Stimulated activated naive CD8-positive, alpha-beta T cell treated with anti-CD3 and anti-CD28 coated beads, Interleukin-15, Interleukin-2, amounts not matched to agents 100 ng/mL and 50 ng/mL, for 24 hours (primary cell): Measurements from ENCODE around the gene TASP1.
"Not testable (repeated sequence)": the region's sequence is repeated elsewhere in the genome, so short reads cannot be mapped to it uniquely, and the experiment has no call there.

ENCODE experiments used
- H3K27ac Mint-ChIP-seq: one replicate; pipeline ENCODE4 v1.8.0; 2021; ENCODE audit warnings: mild to moderate bottlenecking, mixed read lengths
- H3K27me3 Mint-ChIP-seq: one replicate; pipeline ENCODE4 v1.8.0; 2021; ENCODE audit warnings: mixed read lengths
- H3K36me3 Mint-ChIP-seq: one replicate; pipeline ENCODE4 v1.8.0; 2021; ENCODE audit warnings: low read depth, mixed read lengths
- H3K4me1 Mint-ChIP-seq: one replicate; pipeline ENCODE4 v1.8.0; 2021; ENCODE audit warnings: low read depth, mixed read lengths
- H3K4me3 Mint-ChIP-seq: one replicate; pipeline ENCODE4 v1.8.0; 2021; ENCODE audit warnings: mild to moderate bottlenecking, mixed read lengths
- H3K9me3 Mint-ChIP-seq: one replicate; pipeline ENCODE4 v1.8.0; 2021; ENCODE audit warnings: mixed read lengths

Gene TASP1

DNA sequence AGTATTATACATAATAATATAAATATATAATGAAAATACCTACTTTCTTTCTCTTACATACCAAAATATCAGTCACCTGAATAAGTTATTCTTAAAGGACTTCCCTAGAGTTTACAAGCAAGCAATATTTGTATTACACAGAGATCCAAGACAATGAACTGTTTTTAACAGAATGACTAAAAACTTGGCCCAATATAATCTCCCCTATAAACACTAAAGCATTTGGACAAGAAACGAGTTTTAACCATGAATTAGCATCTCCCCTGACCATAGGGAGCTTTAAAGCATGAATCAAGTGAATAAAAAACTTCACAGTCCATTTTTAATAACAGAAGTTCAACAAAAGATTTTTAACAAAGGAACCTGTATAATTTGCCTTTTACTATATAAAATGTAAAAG, 20.3 kb downstream of the TASP1 start:
- not testable (repeated sequence) for H3K9me3 Mint-ChIP-seq, H3K27ac Mint-ChIP-seq, H3K4me3 Mint-ChIP-seq, H3K27me3 Mint-ChIP-seq, H3K4me1 Mint-ChIP-seq
- H3K36me3 Mint-ChIP-seq, result peaks cover 44% of the 10 kb centered on the region

DNA sequence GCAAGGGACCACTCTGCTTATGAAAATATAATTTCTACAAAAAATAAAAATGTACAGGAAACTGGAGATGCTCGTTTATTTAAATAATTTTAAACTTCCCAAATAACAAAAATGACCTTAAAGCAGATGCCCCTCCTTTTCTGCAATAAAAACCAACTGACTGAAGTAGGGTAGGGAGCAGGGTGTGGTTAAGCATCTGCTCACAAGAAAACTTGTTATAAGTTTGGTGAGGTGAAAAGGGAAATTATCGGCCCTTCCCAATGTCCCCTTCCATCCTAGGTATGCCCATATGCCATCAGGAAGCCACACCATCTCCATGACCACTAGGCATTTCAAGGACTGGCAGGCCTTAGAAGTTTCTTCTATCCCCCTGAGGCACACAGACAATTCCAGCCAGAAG, 21.1 kb downstream of the TASP1 start:
- not testable (repeated sequence) for H3K27ac Mint-ChIP-seq, H3K4me1 Mint-ChIP-seq, H3K9me3 Mint-ChIP-seq, H3K27me3 Mint-ChIP-seq, H3K4me3 Mint-ChIP-seq
- peaks cover 41% of the 10 kb centered on the region for H3K36me3 Mint-ChIP-seq

DNA sequence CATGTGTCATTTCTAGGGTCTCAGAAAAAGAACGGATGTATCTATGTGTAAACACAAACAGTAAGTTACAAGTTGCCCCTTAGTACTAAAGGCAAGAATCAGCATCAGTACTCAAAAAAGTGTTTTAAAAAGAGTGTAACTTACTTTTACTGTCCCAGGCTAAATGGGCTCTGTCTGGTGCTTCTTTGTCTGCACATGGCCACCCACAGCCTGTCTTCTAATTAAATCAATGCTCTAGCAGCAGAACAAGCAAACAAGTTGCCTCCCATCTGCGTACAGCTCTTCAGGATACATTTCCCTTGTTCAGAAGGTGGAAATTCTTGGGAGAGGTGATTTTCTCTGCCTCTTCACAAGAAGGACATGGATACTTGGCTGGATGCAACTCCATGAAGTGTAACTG, 22.0 kb downstream of the TASP1 start:
- H3K36me3 Mint-ChIP-seq, result peaks cover 32% of the 10 kb centered on the region
- not testable (repeated sequence) for H3K27ac Mint-ChIP-seq, H3K27me3 Mint-ChIP-seq, H3K9me3 Mint-ChIP-seq, H3K4me3 Mint-ChIP-seq, H3K4me1 Mint-ChIP-seq

DNA sequence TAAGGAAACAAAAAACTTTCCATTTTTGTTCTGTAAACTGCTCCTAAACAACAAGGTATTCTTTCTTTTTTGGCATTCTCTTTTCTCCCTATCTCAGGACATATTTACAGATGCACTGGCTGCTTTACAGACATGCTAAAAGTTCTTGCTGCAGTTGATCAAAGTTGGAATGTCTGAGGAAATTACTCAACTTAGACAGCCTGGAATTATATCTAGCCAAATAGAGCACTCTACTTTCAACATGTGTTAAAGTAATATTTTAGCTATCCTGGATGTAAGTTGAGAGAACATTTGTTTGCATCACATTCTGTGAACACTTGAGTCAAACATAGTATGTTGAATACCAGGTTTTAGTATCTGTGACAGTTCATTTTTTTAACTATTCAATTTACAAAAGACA, 24.8 kb downstream of the TASP1 start:
- Mint-ChIP-seq H3K27ac (no peak overlapping the region), H3K36me3 (peaks cover 27% of the 10 kb centered on the region), H3K4me3 (no peak overlapping the region), H3K9me3 (no peaks in the 10 kb centered on the region), H3K27me3 (no peaks in the 10 kb centered on the region), H3K4me1 (no peaks in the 10 kb centered on the region)

- Mint-ChIP-seq H3K9me3 (no peaks in the 10 kb centered on the region), H3K4me1 (no peaks in the 10 kb centered on the region), H3K36me3 (peaks cover 33% of the 10 kb centered on the region), H3K27ac (no peak overlapping the region), H3K27me3 (no peaks in the 10 kb centered on the region), H3K4me3 (no peak overlapping the region)
Observed at GRCh38 chr20:13611611-13612125, 27.1 kb downstream of the TASP1 start.

DNA sequence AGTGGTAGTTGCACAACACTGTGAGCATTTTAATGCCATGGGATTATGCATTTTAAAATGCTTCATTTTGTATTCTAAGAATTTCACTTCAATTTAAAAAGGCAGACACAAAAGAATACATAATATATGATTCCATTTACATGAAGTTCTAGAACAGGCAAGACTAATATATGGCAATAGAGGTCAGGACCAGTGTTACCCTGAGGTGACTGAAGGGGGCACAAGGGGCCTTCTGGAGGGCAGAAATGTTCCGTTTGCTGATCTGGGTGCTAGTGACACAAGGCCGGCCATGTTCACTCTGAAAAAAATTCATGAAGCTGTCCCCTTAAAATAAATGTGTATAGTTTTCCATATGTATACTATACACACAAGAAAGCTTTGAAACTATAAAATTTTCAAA, 28.5 kb downstream of the TASP1 start:
- H3K4me3 Mint-ChIP-seq, result no peak overlapping the region
- H3K36me3 Mint-ChIP-seq, result peaks cover 30% of the 10 kb centered on the region
- no peaks in the 10 kb centered on the region for H3K9me3 Mint-ChIP-seq
- H3K27me3 Mint-ChIP-seq, result no peaks in the 10 kb centered on the region
- no peak overlapping the region for H3K27ac Mint-ChIP-seq
- no peaks in the 10 kb centered on the region for H3K4me1 Mint-ChIP-seq

GRCh38 chr20:13608066-13608465, 30.7 kb downstream of the TASP1 start:
- H3K36me3 Mint-ChIP-seq, result peaks cover 41% of the 10 kb centered on the region
- H3K27ac Mint-ChIP-seq, result no peak overlapping the region
- no peaks in the 10 kb centered on the region for H3K9me3 Mint-ChIP-seq
- no peaks in the 10 kb centered on the region for H3K4me1 Mint-ChIP-seq
- H3K4me3 Mint-ChIP-seq, result no peak overlapping the region
- H3K27me3 Mint-ChIP-seq, result no peaks in the 10 kb centered on the region

DNA sequence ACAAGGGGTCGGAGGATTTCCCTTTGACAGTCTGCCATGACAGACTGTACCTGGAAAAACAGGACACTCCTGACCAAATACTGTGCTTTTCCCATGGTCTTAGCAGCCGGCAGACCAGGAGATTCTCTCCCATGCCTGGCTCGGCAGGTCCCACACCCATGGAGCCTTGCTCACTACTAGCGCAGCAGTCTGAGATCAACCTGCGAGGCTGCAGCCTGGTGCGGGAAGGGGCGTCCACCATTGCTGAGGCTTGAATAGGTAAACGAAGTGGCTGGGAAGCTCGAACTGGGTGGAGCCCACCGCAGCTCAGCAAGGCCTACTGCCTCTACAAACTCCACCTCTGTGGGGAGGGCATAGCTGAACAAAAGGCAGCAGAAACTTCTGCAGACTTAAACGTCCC, 45.3 kb downstream of the TASP1 start:
- H3K4me1 Mint-ChIP-seq, result peaks cover 11% of the 10 kb centered on the region
- H3K9me3 Mint-ChIP-seq, H3K4me3 Mint-ChIP-seq, H3K27me3 Mint-ChIP-seq, H3K27ac Mint-ChIP-seq: not testable (repeated sequence)
- peaks cover 48% of the 10 kb centered on the region for H3K36me3 Mint-ChIP-seq

DNA sequence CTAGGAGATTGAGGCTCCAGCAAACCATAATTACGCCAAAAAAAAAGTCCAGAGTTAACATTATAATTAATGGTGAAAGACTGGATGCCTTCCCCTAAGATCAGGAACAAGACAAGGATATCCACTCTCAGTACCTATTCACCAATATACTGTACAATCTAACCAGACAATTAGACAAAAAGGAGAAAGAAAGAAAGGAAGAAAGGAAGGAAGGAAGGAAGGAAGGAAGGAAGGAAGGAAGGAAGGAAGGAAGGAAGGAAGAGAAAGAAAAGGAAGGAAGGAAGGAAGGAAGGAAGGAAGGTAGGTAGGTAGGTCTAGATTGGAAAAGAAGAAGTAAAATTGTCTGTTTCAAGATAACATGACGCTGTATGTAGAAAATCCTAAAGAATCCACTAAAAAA, 50.7 kb downstream of the TASP1 start:
- Mint-ChIP-seq H3K4me1 (peaks cover 5% of the 10 kb centered on the region), H3K36me3 (peaks cover 73% of the 10 kb centered on the region), H3K4me3 (no peak overlapping the region), H3K27me3 (no peaks in the 10 kb centered on the region), H3K27ac (no peak overlapping the region), H3K9me3 (peaks cover 14% of the 10 kb centered on the region)

GRCh38 chr20:13587370-13587769, 51.4 kb downstream of the TASP1 start:
- peaks cover 14% of the 10 kb centered on the region for H3K9me3 Mint-ChIP-seq
- H3K27ac Mint-ChIP-seq, result no peak overlapping the region
- no peaks in the 10 kb centered on the region for H3K27me3 Mint-ChIP-seq
- no peak overlapping the region for H3K4me3 Mint-ChIP-seq
- H3K36me3 Mint-ChIP-seq, result peaks cover 71% of the 10 kb centered on the region
- peaks cover 5% of the 10 kb centered on the region for H3K4me1 Mint-ChIP-seq

DNA sequence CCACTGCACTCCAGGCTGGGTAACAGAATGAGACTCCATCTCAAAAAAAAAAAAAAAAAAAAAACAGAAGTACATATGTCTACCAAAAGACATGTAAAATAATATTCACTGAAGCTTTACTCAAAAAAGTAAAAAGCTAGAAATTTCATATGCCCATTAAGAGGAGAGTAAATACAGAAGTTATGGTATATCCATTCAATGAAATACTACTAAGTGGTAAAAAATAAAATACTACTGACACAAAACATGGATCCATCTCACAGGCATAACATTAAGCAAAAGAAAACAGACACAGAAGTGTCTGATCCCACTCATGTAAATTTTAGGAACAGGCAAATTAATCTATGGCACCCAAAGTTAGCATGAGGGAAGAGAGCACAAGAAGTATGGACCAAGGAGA, 52.6 kb downstream of the TASP1 start:
- H3K4me1 Mint-ChIP-seq, result peaks cover 1% of the 10 kb centered on the region
- no peaks in the 10 kb centered on the region for H3K27me3 Mint-ChIP-seq
- peaks cover 71% of the 10 kb centered on the region for H3K36me3 Mint-ChIP-seq

DNA sequence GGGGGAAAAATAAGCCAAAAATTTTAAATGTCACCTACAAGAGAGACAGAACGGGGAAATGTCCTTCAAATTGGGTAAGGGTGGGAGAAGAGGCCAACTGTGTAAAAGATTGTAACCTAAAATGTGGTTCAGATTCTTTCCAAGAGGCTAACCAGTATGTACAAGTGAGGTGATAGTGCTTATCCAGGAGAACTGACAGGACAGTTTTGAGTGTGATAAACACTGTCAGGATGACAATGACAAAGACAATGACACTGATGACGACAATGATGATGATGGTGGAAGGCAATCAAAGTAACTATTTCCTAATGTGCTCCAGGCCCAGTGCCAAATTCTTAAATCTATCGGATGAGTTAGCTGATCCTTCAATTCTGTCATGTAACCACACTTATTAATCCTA, 57.3 kb downstream of the TASP1 start:
- Mint-ChIP-seq H3K4me3 (no peak overlapping the region), H3K27ac (no peak overlapping the region), H3K27me3 (no peaks in the 10 kb centered on the region), H3K9me3 (peaks cover 10% of the 10 kb centered on the region), H3K36me3 (peaks cover 71% of the 10 kb centered on the region), H3K4me1 (no peaks in the 10 kb centered on the region)

More for the DNA sequence above, 52.6 kb downstream of the TASP1 start:
- H3K27ac Mint-ChIP-seq, result no peak overlapping the region
- H3K4me3 Mint-ChIP-seq, result no peak overlapping the region
- peaks cover 14% of the 10 kb centered on the region for H3K9me3 Mint-ChIP-seq

DNA sequence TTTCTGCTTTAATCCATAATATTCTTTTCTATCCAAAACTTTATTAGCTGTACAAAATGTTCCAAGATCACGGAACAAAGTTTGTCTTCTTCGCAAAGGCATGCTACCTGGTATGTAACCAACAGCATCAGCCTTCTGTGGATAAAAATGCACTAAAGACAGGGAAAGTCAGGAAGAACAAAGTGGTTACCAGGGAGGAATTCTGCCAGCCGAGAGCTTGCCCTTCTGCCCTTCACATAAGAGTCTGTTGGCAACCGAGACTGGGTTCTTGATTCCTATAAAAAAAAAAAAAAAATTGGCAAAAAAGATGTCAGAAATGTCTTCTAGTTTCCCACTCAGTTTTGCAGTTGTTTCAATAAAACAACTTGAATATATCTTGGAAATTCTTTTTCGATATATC, 58.0 kb downstream of the TASP1 start:
- H3K27ac Mint-ChIP-seq, result no peak overlapping the region
- peaks cover 69% of the 10 kb centered on the region for H3K36me3 Mint-ChIP-seq
- peaks cover 7% of the 10 kb centered on the region for H3K9me3 Mint-ChIP-seq

GRCh38 chr20:13574071-13574470, 64.7 kb downstream of the TASP1 start:
- Mint-ChIP-seq H3K9me3 (no peaks in the 10 kb centered on the region), H3K4me3 (no peak overlapping the region), H3K4me1 (no peaks in the 10 kb centered on the region), H3K27ac (no peak overlapping the region), H3K36me3 (peaks cover 54% of the 10 kb centered on the region), H3K27me3 (no peaks in the 10 kb centered on the region)

More for the DNA sequence above, 58.0 kb downstream of the TASP1 start:
- Mint-ChIP-seq H3K27me3 (no peaks in the 10 kb centered on the region), H3K4me1 (no peaks in the 10 kb centered on the region), H3K4me3 (no peak overlapping the region)

DNA sequence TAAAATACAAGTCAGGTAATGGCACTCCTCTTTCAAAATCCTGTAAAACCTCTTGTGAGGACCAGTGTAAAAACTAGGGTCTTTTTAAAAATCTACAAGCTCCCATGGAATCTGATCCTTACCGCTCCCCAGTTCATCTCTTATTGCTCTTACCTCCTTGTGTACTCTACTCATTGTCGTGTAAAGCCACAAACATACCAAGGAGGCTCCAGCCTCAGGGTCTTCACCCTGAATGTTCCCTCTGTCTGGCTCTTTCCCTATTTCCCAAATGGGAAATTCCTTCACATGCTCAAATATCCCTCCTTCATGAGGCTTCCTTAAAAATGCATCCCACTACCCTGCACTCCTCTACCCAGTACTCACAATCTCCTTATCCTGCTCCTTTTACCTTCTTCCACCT, 67.1 kb downstream of the TASP1 start:
- H3K36me3 Mint-ChIP-seq, result peaks cover 57% of the 10 kb centered on the region
- no peaks in the 10 kb centered on the region for H3K27me3 Mint-ChIP-seq
- no peak overlapping the region for H3K4me3 Mint-ChIP-seq
- no peaks in the 10 kb centered on the region for H3K4me1 Mint-ChIP-seq
- peaks cover 4% of the 10 kb centered on the region for H3K9me3 Mint-ChIP-seq
- H3K27ac Mint-ChIP-seq, result no peak overlapping the region

GRCh38 chr20:13567663-13568062, 71.1 kb downstream of the TASP1 start:
- Mint-ChIP-seq H3K4me3 (no peak overlapping the region), H3K9me3 (peaks cover 4% of the 10 kb centered on the region), H3K27me3 (no peaks in the 10 kb centered on the region), H3K4me1 (no peaks in the 10 kb centered on the region), H3K27ac (no peak overlapping the region), H3K36me3 (peaks cover 69% of the 10 kb centered on the region)
